Measurements from ENCODE around the gene ACACB. TPM values are rescaled to one million over a fixed set of nuclear protein-coding genes. Genes with fewer than 3 reads are reported as not detected.
A peak's percentile ranks its signal among the peaks of the same experiment; 100 is the strongest.

Gene ACACB
- polyA plus RNA-seq, 2 of the 4 experiments (the other 2 are of a cell fraction), result 6.8 to 7.6 TPM

- Histone ChIP-seq H3K4me1 (peaks cover 28% of the 10 kb centered on the region), H3K4me2 (no peak overlapping the region), H3K4me3 (no peak overlapping the region), H3K27ac (no peak overlapping the region), H3K9me3 (peaks cover 3% of the 10 kb centered on the region; the same call in 1 of the 3 replicates)
- POLR2A ChIA-PET, result no interaction called here
- TF ChIP-seq POLR2AphosphoS2 (conservative IDR thresholded peaks at IDR 0.05; ENCODE audit: low read length), result no peak
- TF ChIP-seq E2F6 (IDR thresholded peaks at IDR 0.05; ENCODE audit: borderline replicate concordance, low read depth), result no peak
- TF ChIP-seq PHF8 (IDR thresholded peaks at IDR 0.05; ENCODE audit: borderline replicate concordance, low read depth), result no peak
- no peak for TF ChIP-seq RARB (CRISPR knock-in tag; IDR thresholded peaks at IDR 0.05)
- TF ChIP-seq EHMT2 (IDR thresholded peaks at IDR 0.05; ENCODE audit: low read depth), result no peak
- no peak for TF ChIP-seq PBX3 (IDR thresholded peaks at IDR 0.05)
- no peak for TF ChIP-seq HES2 (IDR thresholded peaks at IDR 0.05)
- TF ChIP-seq ELK1 (IDR thresholded peaks at IDR 0.05; ENCODE audit: low read depth, low read length), result no peak
- TF ChIP-seq NFE2L2 (conservative IDR thresholded peaks at IDR 0.05; ENCODE audit: low read length), result no peak
- no peak for TF ChIP-seq HDAC2 (IDR thresholded peaks at IDR 0.05)
- TF ChIP-seq REST (IDR thresholded peaks at IDR 0.05), result no peak
- TF ChIP-seq HMGXB4 (CRISPR knock-in tag; IDR thresholded peaks at IDR 0.05; ENCODE audit: borderline replicate concordance), result no peak
- no peak for TF ChIP-seq CBX2 (IDR thresholded peaks at IDR 0.05; ENCODE audit: borderline replicate concordance, low read depth)
- no peak for TF ChIP-seq CHD2 (IDR thresholded peaks at IDR 0.05; ENCODE audit: low read length, partially characterized antibody)
- TF ChIP-seq CBX8 (IDR thresholded peaks at IDR 0.05), result no peak
- TF ChIP-seq FOSL2 (IDR thresholded peaks at IDR 0.05), result no peak
- no peak for TF ChIP-seq FOSL2 (CRISPR knock-in tag; IDR thresholded peaks at IDR 0.05)
- TF ChIP-seq RFX5 (IDR thresholded peaks at IDR 0.05), result no peak
- CTCF ChIA-PET, result interaction anchor here (3.7 kb wide), 1 partner anchor 11 kb away, joined by 21 read pairs; no protein-coding TSS in a partner anchor
- no peak for ATAC-seq
- DNase-seq (ENCODE audit: low read depth in 1 of 2, low spot score in 1 of 2), result no peak
- FAIRE-seq, result no peak
- 71% methylated on average over 4 of the region's 4 CpGs for WGBS (ENCODE audit: missing lambda C conversion rate)
Observed at GRCh38 chr12:109275173-109275572, 158.8 kb downstream of the ACACB start.

- ATAC-seq (no peak), FAIRE-seq (no peak), DNase-seq (ENCODE audit: low read depth in 1 of 2, low spot score in 1 of 2) (no peak)
- Histone ChIP-seq H3K4me1 (peaks cover 28% of the 10 kb centered on the region), H3K4me2 (no peak overlapping the region), H3K9me3 (no peaks in the 10 kb centered on the region), H3K4me3 (no peak overlapping the region), H3K27ac (peak overlapping the region in 1 of 2 experiments; percentile 80; a peak in 4 of 6 replicates)
- TF ChIP-seq EHMT2 (IDR thresholded peaks at IDR 0.05; ENCODE audit: low read depth) (no peak), ESRRA (IDR thresholded peaks at IDR 0.05; ENCODE audit: borderline replicate concordance, low read length) (no peak), CBX2 (IDR thresholded peaks at IDR 0.05; ENCODE audit: borderline replicate concordance, low read depth) (no peak), HMGXB4 (CRISPR knock-in tag; IDR thresholded peaks at IDR 0.05; ENCODE audit: borderline replicate concordance) (no peak)
- CTCF ChIA-PET, result interaction anchor here (1.0 to 3.7 kb wide), 3 partner anchors 12 to 18 kb away, joined by 3 to 21 read pairs (median 3); no protein-coding TSS in a partner anchor
- POLR2A ChIA-PET, result no interaction called here
- 91% methylated on average over 5 of the region's 5 CpGs for WGBS (ENCODE audit: missing lambda C conversion rate)
Observed at GRCh38 chr12:109276160-109276559, 159.8 kb downstream of the ACACB start.
